ENCODE measurements around the gene UBE2L5. TPM values are rescaled to one million over a fixed set of nuclear protein-coding genes. Genes with fewer than 3 reads are reported as not detected.

The UBE2L5 gene
- total RNA-seq, 1 experiment from 2014 or later, result 0.13 TPM

DNA sequence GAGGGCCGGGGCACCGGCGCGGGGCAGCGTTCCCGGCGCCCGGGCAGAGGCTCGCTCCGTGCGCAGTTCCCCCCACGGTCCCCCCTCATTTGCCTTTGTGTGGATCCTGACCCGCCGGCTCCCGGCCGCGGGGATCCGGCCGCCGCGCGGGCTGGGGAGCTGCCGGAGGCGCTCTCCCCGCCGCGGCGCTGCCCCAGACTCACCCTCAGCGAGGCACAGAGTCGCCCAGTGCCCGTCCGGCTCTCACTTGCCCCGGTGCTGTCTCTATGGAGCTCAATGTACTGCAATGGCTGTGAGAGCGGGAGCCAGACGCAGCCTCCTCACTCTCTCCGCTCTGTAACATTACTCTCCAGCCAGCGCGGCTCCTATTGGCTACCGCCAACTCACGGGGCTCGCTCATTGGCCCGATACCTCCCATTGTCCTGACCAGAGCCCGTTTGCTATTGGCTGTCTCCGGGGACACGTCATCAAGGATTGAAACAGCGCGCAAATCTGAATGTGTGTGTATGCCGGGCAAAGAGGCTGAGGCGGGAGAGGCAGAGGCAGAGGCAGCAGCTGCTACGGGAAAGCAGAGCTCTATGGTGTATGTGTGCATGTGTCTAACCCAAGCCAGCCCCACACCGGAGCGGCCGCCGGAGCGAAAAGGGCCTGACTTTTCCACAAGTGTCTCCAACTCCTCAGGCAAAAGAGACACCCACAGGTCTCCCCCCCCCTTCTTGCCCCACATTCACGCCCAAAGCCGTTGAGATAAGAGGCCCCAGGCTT lies 43.5 kb downstream of the UBE2L5 start, which contains the start of gene HMGB1 (continued):
- TF ChIP-seq, protein P1, sequence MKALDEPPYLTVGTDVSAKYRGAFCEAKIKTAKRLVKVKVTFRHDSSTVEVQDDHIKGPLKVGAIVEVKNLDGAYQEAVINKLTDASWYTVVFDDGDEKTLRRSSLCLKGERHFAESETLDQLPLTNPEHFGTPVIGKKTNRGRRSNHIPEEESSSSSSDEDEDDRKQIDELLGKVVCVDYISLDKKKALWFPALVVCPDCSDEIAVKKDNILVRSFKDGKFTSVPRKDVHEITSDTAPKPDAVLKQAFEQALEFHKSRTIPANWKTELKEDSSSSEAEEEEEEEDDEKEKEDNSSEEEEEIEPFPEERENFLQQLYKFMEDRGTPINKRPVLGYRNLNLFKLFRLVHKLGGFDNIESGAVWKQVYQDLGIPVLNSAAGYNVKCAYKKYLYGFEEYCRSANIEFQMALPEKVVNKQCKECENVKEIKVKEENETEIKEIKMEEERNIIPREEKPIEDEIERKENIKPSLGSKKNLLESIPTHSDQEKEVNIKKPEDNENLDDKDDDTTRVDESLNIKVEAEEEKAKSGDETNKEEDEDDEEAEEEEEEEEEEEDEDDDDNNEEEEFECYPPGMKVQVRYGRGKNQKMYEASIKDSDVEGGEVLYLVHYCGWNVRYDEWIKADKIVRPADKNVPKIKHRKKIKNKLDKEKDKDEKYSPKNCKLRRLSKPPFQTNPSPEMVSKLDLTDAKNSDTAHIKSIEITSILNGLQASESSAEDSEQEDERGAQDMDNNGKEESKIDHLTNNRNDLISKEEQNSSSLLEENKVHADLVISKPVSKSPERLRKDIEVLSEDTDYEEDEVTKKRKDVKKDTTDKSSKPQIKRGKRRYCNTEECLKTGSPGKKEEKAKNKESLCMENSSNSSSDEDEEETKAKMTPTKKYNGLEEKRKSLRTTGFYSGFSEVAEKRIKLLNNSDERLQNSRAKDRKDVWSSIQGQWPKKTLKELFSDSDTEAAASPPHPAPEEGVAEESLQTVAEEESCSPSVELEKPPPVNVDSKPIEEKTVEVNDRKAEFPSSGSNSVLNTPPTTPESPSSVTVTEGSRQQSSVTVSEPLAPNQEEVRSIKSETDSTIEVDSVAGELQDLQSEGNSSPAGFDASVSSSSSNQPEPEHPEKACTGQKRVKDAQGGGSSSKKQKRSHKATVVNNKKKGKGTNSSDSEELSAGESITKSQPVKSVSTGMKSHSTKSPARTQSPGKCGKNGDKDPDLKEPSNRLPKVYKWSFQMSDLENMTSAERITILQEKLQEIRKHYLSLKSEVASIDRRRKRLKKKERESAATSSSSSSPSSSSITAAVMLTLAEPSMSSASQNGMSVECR (CRISPR knock-in tag; IDR thresholded peaks at IDR 0.05; ENCODE audit: borderline replicate concordance), result peak; percentile 67; the same call in 1 of the 2 replicates
- TF ChIP-seq, protein P2, sequence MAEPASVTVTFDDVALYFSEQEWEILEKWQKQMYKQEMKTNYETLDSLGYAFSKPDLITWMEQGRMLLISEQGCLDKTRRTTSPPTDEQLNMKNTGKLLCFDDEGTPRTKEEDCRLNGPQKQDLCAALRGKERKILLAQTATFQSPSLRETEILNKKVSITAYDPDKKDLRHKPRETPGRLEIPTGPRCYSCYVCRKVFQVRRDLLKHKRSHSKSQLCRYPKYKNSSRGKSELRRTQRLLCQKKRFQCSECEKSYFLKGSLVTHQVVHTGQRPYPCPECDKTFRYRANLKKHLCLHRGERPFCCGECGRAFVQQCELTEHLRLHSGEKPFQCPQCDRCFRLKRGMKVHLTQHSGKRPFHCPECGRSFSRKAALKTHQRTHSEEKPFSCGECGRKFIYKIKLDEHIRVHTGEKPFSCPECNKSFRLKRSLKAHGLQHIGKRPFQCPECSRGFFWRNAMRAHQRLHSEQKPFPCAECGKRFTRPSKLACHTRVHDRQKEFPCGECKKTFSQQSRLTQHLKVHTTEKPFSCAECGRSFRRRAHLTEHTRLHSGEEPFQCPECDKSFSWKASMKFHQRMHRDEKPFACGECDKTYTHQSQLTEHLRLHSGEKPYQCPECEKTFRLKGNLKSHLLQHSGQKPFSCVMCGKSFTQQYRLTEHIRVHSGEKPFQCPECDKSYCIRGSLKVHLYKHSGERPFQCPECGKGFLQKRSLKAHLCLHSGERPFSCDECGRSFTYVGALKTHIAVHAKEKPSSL (CRISPR knock-in tag; conservative IDR thresholded peaks at IDR 0.05), result no peak
- TF ChIP-seq TEAD1 (CRISPR knock-in tag; IDR thresholded peaks at IDR 0.05), result peak; percentile 79
- peak; percentile 29; the same call in 1 of the 2 replicates for TF ChIP-seq NFE2L1 (CRISPR knock-in tag; IDR thresholded peaks at IDR 0.05)
- TF ChIP-seq, protein P3, sequence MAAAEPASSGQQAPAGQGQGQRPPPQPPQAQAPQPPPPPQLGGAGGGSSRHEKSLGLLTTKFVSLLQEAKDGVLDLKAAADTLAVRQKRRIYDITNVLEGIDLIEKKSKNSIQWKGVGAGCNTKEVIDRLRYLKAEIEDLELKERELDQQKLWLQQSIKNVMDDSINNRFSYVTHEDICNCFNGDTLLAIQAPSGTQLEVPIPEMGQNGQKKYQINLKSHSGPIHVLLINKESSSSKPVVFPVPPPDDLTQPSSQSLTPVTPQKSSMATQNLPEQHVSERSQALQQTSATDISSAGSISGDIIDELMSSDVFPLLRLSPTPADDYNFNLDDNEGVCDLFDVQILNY (CRISPR knock-in tag; IDR thresholded peaks at IDR 0.05), result peak; percentile 88

DNA sequence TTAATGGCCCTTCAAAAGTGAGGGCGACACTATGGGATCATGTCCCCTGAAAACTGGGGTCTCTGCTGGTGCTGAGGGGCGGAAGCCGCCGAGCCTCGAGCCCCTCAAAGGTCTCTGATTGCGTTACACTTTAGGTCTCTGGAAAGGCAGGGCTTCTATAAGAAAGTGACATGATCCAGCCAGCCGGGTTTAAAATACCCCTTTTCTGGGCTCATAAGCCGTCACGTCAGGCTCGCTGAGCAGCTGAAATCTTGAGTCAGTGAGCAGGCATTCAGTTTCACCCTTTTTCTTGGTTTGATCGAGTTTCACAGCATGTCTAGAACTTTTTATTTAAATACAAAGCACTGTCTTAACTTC lies 44.0 kb downstream of the UBE2L5 start:
- H3K27ac Mint-ChIP-seq, result peak overlapping the region; percentile 80
- ChIA-PET CTCF (interaction anchor here (1.4 kb wide), 2 partner anchors 13 to 578 kb away, joined by 3 read pairs; no protein-coding TSS in a partner anchor), POLR2A (interaction anchor here (0.7 to 2.1 kb wide), 10 partner anchors 11 to 334 kb away, joined by 3 to 13 read pairs (median 3); partner anchors contain the start of gene UBE2L5)
- H3K4me3 Mint-ChIP-seq, result peak overlapping the region; percentile 83
- H3K9me3 Mint-ChIP-seq, result no peaks in the 10 kb centered on the region
- peak; percentile 4 for ATAC-seq
- DNase-seq (ENCODE audit: low spot score), result no peak
- H3K27me3 Mint-ChIP-seq (ENCODE audit: low read depth), result peaks cover 3% of the 10 kb centered on the region; the same call in 1 of the 2 replicates
- H3K4me1 Mint-ChIP-seq, result peaks cover 17% of the 10 kb centered on the region
- H3K36me3 Mint-ChIP-seq, result peaks cover 26% of the 10 kb centered on the region
- TF ChIP-seq, protein P4, sequence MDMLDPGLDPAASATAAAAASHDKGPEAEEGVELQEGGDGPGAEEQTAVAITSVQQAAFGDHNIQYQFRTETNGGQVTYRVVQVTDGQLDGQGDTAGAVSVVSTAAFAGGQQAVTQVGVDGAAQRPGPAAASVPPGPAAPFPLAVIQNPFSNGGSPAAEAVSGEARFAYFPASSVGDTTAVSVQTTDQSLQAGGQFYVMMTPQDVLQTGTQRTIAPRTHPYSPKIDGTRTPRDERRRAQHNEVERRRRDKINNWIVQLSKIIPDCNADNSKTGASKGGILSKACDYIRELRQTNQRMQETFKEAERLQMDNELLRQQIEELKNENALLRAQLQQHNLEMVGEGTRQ (CRISPR knock-in tag; IDR thresholded peaks at IDR 0.05), result no peak
- TF ChIP-seq HMGA2 (CRISPR knock-in tag; IDR thresholded peaks at IDR 0.05), result no peak
- no peak for TF ChIP-seq IRF2 (CRISPR knock-in tag; IDR thresholded peaks at IDR 0.05; ENCODE audit: borderline replicate concordance, low read depth)
- TF ChIP-seq ZNF138 (CRISPR knock-in tag; conservative IDR thresholded peaks at IDR 0.05), result no peak
- no peak for TF ChIP-seq OVOL2 (CRISPR knock-in tag; IDR thresholded peaks at IDR 0.05; ENCODE audit: borderline replicate concordance)
- no peak for TF ChIP-seq ZNF121 (CRISPR knock-in tag; IDR thresholded peaks at IDR 0.05)
- no peak for TF ChIP-seq ZNF317 (CRISPR knock-in tag; IDR thresholded peaks at IDR 0.05; ENCODE audit: borderline replicate concordance, low read depth)
- TF ChIP-seq, protein P5, sequence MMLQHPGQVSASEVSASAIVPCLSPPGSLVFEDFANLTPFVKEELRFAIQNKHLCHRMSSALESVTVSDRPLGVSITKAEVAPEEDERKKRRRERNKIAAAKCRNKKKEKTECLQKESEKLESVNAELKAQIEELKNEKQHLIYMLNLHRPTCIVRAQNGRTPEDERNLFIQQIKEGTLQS (CRISPR knock-in tag; conservative IDR thresholded peaks at IDR 0.05), result no peak
- TF ChIP-seq, protein P6, sequence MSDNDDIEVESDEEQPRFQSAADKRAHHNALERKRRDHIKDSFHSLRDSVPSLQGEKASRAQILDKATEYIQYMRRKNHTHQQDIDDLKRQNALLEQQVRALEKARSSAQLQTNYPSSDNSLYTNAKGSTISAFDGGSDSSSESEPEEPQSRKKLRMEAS (CRISPR knock-in tag; IDR thresholded peaks at IDR 0.05), result no peak
- no peak for TF ChIP-seq ATF1 (CRISPR knock-in tag; IDR thresholded peaks at IDR 0.05)
- TF ChIP-seq, protein P7, sequence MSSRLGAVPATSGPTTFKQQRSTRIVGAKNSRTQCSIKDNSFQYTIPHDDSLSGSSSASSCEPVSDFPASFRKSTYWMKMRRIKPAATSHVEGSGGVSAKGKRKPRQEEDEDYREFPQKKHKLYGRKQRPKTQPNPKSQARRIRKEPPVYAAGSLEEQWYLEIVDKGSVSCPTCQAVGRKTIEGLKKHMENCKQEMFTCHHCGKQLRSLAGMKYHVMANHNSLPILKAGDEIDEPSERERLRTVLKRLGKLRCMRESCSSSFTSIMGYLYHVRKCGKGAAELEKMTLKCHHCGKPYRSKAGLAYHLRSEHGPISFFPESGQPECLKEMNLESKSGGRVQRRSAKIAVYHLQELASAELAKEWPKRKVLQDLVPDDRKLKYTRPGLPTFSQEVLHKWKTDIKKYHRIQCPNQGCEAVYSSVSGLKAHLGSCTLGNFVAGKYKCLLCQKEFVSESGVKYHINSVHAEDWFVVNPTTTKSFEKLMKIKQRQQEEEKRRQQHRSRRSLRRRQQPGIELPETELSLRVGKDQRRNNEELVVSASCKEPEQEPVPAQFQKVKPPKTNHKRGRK (CRISPR knock-in tag; IDR thresholded peaks at IDR 0.05; ENCODE audit: borderline replicate concordance), result no peak
- no peak for TF ChIP-seq SOX15 (CRISPR knock-in tag; IDR thresholded peaks at IDR 0.05)
- TF ChIP-seq, protein P8, sequence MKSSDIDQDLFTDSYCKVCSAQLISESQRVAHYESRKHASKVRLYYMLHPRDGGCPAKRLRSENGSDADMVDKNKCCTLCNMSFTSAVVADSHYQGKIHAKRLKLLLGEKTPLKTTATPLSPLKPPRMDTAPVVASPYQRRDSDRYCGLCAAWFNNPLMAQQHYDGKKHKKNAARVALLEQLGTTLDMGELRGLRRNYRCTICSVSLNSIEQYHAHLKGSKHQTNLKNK (CRISPR knock-in tag; IDR thresholded peaks at IDR 0.05), result no peak

All from WTC11 (cell line).